Measurements from ENCODE around the gene C2orf49. TPM values are rescaled to one million over a fixed set of nuclear protein-coding genes. Genes with fewer than 3 reads are reported as not detected.

The C2orf49 gene
- polyA plus RNA-seq, 3 donors, result 8.1 to 10.4 (median 8.6) TPM

- Histone ChIP-seq H3K79me2 (ENCODE audit: insufficient read depth, low read length) (peaks cover 25% of the 10 kb centered on the region), H3K36me3 (replicated peaks in 1 of 2; ENCODE audit: control insufficient read depth in 1 of 2, insufficient read depth in 2 of 2, low read length in 2 of 2) (peaks cover 52 to 79% of the 10 kb centered on the region in 2 donors), H3K9ac (ENCODE audit: insufficient read depth, low read length, poor library complexity, severe bottlenecking) (no peak overlapping the region), H3K4me1 (ENCODE audit: control insufficient read depth in 1 of 2, insufficient read depth in 2 of 2, low read length in 2 of 2) (no peaks in the 10 kb centered on the region), H4K20me1 (ENCODE audit: insufficient read depth, low read length) (peaks cover 9% of the 10 kb centered on the region), H2AFZ (ENCODE audit: insufficient read depth, low read depth, low read length, poor library complexity, severe bottlenecking) (no peak overlapping the region), H3K27ac (ENCODE audit: low read depth in 1 of 2, low read length in 2 of 2) (no peak overlapping the region), H3K9me3 (replicated peaks in 1 of 2; ENCODE audit: control insufficient read depth in 1 of 2, insufficient read depth in 1 of 2, low read length in 2 of 2) (no peaks in the 10 kb centered on the region), H3K4me3 (replicated peaks in 1 of 3; ENCODE audit: low read depth in 2 of 3, low read length in 3 of 3) (no peak overlapping the region), H3K4me2 (replicated peaks; ENCODE audit: extremely low read depth, low read length, poor library complexity, severe bottlenecking) (no peak overlapping the region), H3K27me3 (ENCODE audit: control insufficient read depth in 2 of 2, insufficient read depth in 2 of 2, low read length in 2 of 2) (no peaks in the 10 kb centered on the region)
- H3K27me3 Mint-ChIP-seq (ENCODE audit: low read depth in 3 of 3), result peaks cover 0 to 3% (median 0%) of the 10 kb centered on the region in 3 donors
- H3K9me3 Mint-ChIP-seq, result no peaks in the 10 kb centered on the region
- H3K4me3 Mint-ChIP-seq, result no peak overlapping the region
- H3K4me1 Mint-ChIP-seq, result peaks cover 1% of the 10 kb centered on the region
- H3K27ac Mint-ChIP-seq, result no peak overlapping the region
- no peak for DNase-seq
- WGBS (ENCODE audit: insufficient coverage), result 76% methylated on average over 5 of the region's 7 CpGs
- intact Hi-C loops (cut with micrococcal nuclease), result no loop called here
- peaks cover 63 to 72% of the 10 kb centered on the region in 2 donors for H3K36me3 Mint-ChIP-seq
- TF ChIP-seq CTCF (IDR thresholded peaks at IDR 0.05), result no peak
These were observed 40.1 kb upstream of the C2orf49 start for GRCh38 chr2:105297216-105297615.

GRCh38 chr2:105298017-105298416, 39.3 kb upstream of the C2orf49 start:
- Mint-ChIP-seq H3K27ac (no peak overlapping the region), H3K36me3 (peaks cover 60 to 69% of the 10 kb centered on the region in 2 donors), H3K9me3 (no peaks in the 10 kb centered on the region), H3K27me3 (ENCODE audit: low read depth in 3 of 3) (peaks cover 0 to 2% (median 0%) of the 10 kb centered on the region in 3 donors), H3K4me1 (peaks cover 2% of the 10 kb centered on the region), H3K4me3 (no peak overlapping the region)
- H3K27me3 ChIP-seq (ENCODE audit: control insufficient read depth in 2 of 2, insufficient read depth in 2 of 2, low read length in 2 of 2), result no peaks in the 10 kb centered on the region
- no peak for TF ChIP-seq CTCF (IDR thresholded peaks at IDR 0.05)
- H3K9ac ChIP-seq (ENCODE audit: insufficient read depth, low read length, poor library complexity, severe bottlenecking), result no peak overlapping the region
- H3K27ac ChIP-seq (ENCODE audit: low read depth in 1 of 2, low read length in 2 of 2), result no peak overlapping the region
- H3K4me3 ChIP-seq (replicated peaks in 1 of 3; ENCODE audit: low read depth in 2 of 3, low read length in 3 of 3), result no peak overlapping the region
- H3K9me3 ChIP-seq (replicated peaks in 1 of 2; ENCODE audit: control insufficient read depth in 1 of 2, insufficient read depth in 1 of 2, low read length in 2 of 2), result no peaks in the 10 kb centered on the region
- DNase-seq, result no peak
- H4K20me1 ChIP-seq (ENCODE audit: insufficient read depth, low read length), result peaks cover 10% of the 10 kb centered on the region
- H3K4me2 ChIP-seq (replicated peaks; ENCODE audit: extremely low read depth, low read length, poor library complexity, severe bottlenecking), result no peak overlapping the region
- WGBS (ENCODE audit: insufficient coverage), result 100% methylated on average over 2 of the region's 3 CpGs
- H2AFZ ChIP-seq (ENCODE audit: insufficient read depth, low read depth, low read length, poor library complexity, severe bottlenecking), result no peak overlapping the region
- intact Hi-C loops (cut with micrococcal nuclease), result no loop called here
- no peaks in the 10 kb centered on the region for H3K4me1 ChIP-seq (ENCODE audit: control insufficient read depth in 1 of 2, insufficient read depth in 2 of 2, low read length in 2 of 2)
- peaks cover 45 to 77% of the 10 kb centered on the region in 2 donors for H3K36me3 ChIP-seq (replicated peaks in 1 of 2; ENCODE audit: control insufficient read depth in 1 of 2, insufficient read depth in 2 of 2, low read length in 2 of 2)
- peaks cover 33% of the 10 kb centered on the region for H3K79me2 ChIP-seq (ENCODE audit: insufficient read depth, low read length)
